HG03432 (cell line): ENCODE results near the gene TTBK1.

Experiments used
- ATAC-seq: cut with Tn5 transposase; IDR thresholded peaks from one replicate; pipeline ENCODE4 v1.9.1; 2021; ENCODE audit warnings: mild to moderate bottlenecking, moderate library complexity; ENCODE audit not compliant: unreplicated experiment

TTBK1 gene

DNA sequence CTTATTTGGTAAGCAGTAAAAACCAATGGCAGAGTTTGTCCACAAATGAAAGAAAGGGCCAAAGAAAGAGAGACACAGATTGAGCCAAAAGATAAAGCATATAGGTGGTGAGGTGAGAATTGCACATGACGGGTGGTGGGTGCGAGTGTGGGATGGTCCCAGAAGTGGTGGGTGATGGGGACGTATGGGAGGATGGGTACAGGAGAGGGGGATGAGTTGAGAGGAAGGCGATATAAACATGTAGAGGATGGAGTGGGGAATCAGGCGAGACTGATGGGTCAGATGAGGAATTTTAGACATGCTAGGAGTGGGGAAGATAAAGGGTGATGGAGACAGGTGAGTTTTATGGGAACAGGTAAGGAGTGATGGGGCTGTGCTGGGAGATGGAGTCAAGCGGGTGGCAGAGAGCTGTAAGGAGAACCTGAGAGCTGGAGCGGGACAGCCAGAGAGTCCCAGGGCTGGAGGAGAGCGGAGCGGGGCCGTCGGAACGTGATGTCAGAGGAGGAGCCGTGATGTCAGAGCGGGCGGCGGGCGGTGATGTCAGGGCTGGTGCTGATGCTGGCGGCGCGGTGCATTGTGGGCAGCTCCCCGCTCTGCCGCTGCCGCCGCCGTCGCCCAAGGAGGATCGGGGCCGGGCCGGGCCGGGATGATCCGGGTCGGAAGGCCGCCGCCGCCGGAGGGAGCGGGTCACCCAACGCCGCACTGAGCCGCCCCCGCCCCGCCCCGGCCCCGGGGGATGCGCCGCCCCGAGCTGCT, at the start of gene TTBK1:
TTBK1 (plus strand) TSS at position 574 of the 756 bp plus-strand sequence. CDS start 3,180 bp downstream, outside the sequence.
- no peak for ATAC-seq

DNA sequence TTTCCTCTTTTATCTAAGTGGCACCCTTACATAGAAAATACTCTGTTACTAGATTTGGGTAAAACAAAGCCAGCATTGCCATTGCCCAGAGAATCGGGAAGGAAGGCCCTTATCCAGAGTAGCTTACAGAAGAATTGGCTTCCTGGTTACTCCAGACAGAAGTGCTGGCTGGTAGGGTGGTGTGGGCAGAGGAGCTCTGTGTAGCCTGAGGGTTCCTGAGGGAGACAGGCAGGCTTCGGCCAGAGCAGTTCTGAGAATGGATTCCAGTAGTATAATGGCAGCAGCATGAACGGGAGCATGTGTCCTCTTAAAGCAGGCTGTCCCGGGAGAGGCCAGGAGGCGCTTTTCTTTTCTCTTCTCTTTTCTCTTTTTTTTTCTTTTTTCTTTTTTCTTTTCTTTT, 49.4 kb upstream of the TTBK1 start:
- no peak for ATAC-seq

DNA sequence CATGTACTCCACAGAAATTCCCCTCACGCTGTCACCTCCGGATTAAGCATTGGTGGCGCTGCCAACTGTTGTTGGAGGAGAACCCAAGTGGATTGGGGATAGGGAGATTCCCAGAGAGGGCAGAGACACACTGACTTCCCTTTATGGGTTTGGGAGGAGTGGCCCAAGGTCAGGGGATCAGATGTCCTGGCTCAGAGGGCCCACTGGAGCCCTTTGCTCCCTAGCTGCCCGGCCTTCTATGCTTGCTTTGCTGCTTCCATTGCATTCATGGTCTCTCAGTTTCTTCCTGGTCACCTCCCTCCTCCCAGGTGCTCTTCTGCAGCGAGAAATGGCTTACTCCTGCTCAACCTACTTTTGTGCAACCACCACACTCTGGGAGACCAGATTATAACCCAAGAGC, 46.9 kb upstream of the TTBK1 start:
- ATAC-seq: no peak

DNA sequence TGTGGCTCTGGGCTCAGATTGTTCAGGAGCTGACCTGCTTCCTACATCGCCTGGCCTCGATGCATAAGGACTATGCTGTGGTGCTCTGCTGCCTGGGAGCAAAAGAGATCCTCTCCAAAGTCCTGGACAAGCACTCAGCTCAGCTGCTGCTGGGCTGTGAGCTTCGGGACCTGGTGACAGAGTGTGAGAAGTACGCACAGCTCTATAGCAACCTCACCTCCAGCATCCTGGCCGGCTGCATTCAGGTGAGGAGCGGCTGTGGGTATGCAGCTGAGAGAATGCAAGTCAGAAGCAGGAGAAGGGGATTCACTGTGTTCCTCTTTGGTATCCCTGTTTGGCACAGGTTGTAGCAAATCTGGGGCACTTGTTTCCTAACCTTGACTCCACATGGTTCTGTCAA, 43.4 kb upstream of the TTBK1 start:
- no peak for ATAC-seq

DNA sequence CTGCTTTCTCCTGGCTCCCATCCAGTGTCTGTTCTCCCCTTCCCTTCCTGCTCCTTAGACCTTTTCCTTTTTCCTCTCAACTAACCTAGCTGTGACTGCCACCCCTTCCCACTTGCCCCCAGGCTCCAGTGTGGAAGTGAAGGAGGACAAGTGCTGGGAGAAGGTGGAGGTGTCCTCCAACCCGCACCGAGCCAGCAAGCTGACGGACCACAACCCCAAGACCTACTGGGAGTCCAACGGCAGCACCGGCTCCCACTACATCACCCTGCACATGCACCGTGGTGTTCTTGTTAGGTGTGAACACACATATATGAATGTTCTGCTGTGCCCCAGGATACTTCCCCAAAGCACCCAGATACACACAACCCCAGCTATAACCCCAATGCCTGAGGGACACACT, 42.7 kb upstream of the TTBK1 start:
- no peak for ATAC-seq

- ATAC-seq: no peak
Observed at GRCh38 chr6:43202451-43202850, 40.8 kb upstream of the TTBK1 start.

GRCh38 chr6:43203029-43203717, 40.1 kb upstream of the TTBK1 start:
- ATAC-seq: no peak

GRCh38 chr6:43203718-43204095, 39.6 kb upstream of the TTBK1 start:
- no peak for ATAC-seq

GRCh38 chr6:43204271-43205105, 38.8 kb upstream of the TTBK1 start:
- no peak for ATAC-seq

- ATAC-seq: no peak
Observed at GRCh38 chr6:43205849-43206248, 37.4 kb upstream of the TTBK1 start.

DNA sequence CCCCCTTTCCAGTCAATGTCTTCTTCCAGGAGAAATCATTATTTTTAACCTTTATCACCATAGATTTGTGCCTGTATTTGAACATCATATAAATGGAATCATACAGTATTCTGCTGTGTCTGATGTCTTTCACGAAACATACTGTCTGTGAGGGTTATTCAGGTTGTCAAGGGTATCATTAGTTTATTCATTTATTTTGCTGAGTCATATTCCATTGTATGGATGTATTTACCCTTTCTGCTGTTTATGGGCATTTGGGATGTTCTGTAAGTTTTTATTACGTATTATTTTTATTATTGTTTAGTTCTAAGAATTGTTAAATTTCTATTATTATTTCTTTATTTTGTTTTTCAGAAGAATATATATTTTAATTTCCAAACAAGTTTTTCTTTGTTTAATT, 36.0 kb upstream of the TTBK1 start:
- no peak for ATAC-seq

DNA sequence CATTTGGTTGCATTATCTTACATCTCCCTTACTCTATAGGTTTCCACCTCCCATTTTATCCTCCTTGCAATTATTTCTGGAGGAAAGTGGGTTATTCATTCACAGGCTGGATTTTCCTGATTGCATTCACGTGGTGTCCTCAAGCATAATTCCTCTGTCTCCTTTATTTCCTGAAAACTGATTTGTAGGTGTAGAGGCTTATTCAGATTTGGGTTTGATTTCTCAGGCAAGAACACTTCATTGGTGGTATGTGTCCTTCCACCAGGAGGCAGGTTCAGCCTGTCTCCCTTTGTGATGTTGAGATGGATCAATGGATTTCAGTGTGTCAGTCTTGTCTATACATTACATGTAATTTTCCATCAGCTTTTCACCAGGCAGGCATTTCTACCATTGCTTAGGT, 31.3 kb upstream of the TTBK1 start:
- no peak for ATAC-seq

GRCh38 chr6:43213431-43213830, 29.9 kb upstream of the TTBK1 start:
- no peak for ATAC-seq

- ATAC-seq: no peak
Observed at GRCh38 chr6:43215066-43215465, 28.2 kb upstream of the TTBK1 start.

- no peak for ATAC-seq
Observed at GRCh38 chr6:43216200-43216599, 27.1 kb upstream of the TTBK1 start.

DNA sequence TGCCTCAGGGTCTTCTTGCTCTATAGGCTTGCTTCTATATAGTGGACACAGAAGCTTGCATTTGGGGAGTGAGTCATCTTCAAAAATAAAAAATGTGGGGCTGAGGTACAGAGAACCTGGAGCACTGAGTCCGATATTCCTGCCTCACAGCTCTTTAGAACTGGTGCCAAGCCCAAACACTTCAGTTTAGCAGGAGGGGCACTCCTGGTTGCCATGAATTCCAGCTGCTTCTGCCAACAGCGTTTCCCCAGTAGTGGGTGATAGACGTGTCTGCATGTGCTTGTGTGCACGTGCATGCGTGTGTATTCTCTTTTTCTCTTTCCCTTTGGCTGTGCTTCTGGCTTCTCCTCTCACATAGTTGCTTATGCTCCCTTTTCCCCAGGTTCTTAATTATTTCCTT, 25.9 kb upstream of the TTBK1 start:
- no peak for ATAC-seq

GRCh38 chr6:43219119-43219518, 24.2 kb upstream of the TTBK1 start:
- ATAC-seq: no peak

DNA sequence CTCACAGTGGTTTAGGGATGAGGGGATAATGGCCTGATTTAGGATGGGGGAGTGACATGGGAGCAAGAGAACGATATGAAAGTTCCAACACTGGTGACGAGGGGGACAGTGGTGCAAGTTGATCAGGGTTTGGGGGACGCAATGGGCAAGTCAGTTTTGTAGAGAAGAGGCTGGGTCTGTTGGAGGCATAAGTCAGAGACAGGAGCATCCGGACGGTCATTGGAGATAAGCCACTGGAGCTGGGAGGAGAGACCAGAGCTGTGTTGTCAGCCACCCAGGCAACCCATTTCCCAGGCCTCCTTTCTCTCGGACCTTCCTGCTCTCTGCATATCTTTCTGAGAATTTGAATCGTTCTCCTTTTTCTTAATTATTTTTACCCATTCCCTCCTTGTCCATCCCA, 23.5 kb upstream of the TTBK1 start:
- no peak for ATAC-seq

GRCh38 chr6:43220439-43220951, 22.8 kb upstream of the TTBK1 start:
- ATAC-seq: no peak

- no peak for ATAC-seq
Observed at GRCh38 chr6:43221046-43221972, 22.0 kb upstream of the TTBK1 start.
